Measurements from ENCODE around the gene ZNF438.

Gene ZNF438

GRCh38 chr10:30842185-30842584 lies 189.5 kb downstream of the ZNF438 start:
- DNase-seq (ENCODE audit: low read depth): no peak

GRCh38 chr10:30840395-30841050 lies 191.1 kb downstream of the ZNF438 start:
- no peak for DNase-seq (ENCODE audit: low read depth)

- DNase-seq (ENCODE audit: low read depth): no peak
Observed at GRCh38 chr10:30839652-30840051, 192.0 kb downstream of the ZNF438 start.

DNA sequence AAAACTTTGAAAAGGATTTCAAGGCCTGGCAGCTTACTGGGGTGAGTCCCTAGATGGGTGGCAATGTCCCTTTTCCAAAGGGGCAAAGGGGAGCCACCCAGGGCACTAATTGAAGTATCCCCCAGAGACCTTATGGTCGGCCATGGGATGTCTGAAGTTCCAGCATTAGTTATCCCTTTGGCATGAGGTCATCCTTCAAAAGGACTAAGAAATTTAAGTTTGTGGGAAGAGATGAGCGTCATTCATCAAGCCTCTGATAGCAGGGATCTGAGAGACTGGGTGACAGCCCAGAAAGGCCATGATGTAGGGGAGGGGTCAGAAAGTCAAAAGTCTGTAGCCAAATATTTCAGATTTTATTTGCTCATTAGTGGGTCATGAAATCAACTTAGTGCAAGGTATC lies 195.3 kb downstream of the ZNF438 start:
- no peak for DNase-seq (ENCODE audit: low read depth)

- DNase-seq (ENCODE audit: low read depth): no peak
Observed at GRCh38 chr10:30835146-30835545, 196.5 kb downstream of the ZNF438 start.

DNA sequence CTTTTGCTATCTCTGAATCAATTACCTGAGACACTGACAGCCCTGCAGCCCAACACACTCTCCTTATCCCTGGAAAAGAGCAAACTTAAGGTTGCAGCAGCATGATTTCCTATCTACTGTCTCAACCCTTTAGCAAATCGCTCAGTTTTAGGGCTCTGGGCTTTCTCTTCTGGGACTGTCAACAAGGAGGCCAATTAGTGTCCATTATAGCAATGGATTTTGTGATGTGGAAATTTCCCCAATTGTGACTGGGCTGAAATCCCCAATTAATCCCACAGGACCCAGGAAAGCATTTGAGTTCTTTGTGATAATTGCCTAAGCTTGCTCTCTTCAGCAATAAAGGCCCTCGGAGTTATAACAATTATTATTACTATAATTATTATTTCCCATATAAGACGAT lies 197.0 kb downstream of the ZNF438 start:
- no peak for DNase-seq (ENCODE audit: low read depth)

GRCh38 chr10:30834153-30834552 lies 197.5 kb downstream of the ZNF438 start:
- DNase-seq (ENCODE audit: low read depth): no peak

- DNase-seq (ENCODE audit: low read depth): no peak
Observed at GRCh38 chr10:30833628-30833970, 198.1 kb downstream of the ZNF438 start.

GRCh38 chr10:30832749-30833627 lies 198.7 kb downstream of the ZNF438 start:
- no peak for DNase-seq (ENCODE audit: low read depth)

DNA sequence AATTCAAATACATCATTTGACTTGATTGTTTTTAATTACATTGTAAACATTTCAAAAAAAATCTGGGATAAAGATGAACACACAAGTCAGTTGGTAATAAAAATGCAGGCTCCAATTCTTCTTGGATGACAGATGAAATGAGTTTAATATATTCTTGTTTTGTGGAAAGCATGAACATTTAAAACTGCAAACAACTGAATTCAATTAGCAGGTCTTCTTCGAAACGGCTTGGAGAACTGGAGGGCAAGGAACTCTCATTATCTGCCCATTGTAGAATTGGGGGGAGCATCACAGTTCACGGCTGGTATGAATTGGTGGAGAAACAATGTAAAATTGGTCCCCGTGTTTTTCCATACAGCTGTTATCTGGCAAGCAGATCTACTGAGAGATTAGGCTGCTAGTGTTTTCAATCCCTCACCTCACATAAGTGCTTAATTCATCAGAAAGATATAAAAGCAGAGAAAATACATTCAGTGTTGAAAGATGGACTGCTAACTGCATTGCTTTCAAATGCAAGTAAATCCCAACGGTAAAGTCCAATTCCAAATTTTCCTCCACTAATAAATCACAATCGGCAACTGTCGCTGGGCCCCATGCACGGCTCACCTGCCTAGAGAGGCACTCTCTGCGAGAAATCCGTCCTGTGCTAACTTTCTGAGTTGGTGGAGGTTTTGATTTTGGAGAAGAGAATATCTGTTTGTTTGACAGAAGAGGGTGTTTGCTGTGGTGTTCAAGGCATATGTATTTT lies 199.5 kb downstream of the ZNF438 start:
- DNase-seq (ENCODE audit: low read depth): no peak

- DNase-seq (ENCODE audit: low read depth): no peak
Observed at GRCh38 chr10:30831426-30831825, 200.2 kb downstream of the ZNF438 start.

GRCh38 chr10:30830315-30831230 lies 201.1 kb downstream of the ZNF438 start:
- DNase-seq (ENCODE audit: low read depth): no peak

- no peak for DNase-seq (ENCODE audit: low read depth)
Observed at GRCh38 chr10:30829901-30830300, 201.8 kb downstream of the ZNF438 start.

DNA sequence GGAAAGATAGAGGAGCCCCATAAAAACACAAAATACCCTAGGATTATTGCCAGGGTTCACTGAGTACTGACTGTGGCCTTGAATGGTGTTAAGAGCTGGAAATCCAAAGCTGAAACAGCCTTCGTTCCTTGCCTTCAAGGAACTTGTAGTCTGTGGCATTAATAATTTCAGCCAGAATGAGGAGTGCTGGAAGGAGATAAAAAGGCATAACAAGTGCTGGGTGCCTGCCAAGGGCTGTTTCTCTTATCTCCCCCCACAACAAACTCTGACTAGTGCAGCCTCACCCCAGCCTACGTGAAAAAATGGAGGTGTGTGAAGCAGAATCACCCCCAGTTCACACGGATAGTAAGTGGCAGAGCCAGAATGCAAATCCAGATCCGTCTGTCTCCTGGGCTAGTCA lies 203.0 kb downstream of the ZNF438 start:
- DNase-seq (ENCODE audit: low read depth): no peak

- DNase-seq (ENCODE audit: low read depth): no peak
Observed at GRCh38 chr10:30828164-30828563, 203.5 kb downstream of the ZNF438 start.

- no peak for DNase-seq (ENCODE audit: low read depth)
Observed at GRCh38 chr10:30827531-30828120, 204.0 kb downstream of the ZNF438 start.

DNA sequence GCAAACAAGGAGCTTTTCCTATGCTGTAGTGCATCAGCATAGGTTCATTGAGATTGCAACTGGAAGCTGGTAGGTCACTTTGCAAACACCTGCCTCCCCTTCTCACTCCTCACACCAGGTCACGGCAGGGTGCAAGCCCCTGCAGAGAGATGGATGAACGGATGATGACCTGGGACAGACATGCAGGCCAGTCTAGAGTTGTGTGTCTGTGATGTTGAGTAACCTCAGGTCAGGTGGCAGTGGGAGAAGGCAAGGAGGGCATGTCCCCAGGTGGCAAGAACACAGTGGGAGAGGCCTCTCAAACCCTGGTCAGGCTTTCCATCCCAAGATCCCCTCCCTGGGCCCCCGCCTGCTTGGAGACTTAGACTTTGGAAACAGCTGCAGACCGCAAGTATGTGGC lies 205.0 kb downstream of the ZNF438 start:
- DNase-seq (ENCODE audit: low read depth): no peak

GRCh38 chr10:30825495-30825894 lies 206.2 kb downstream of the ZNF438 start:
- no peak for DNase-seq (ENCODE audit: low read depth)

- no peak for DNase-seq (ENCODE audit: low read depth)
Observed at GRCh38 chr10:30825022-30825421, 206.6 kb downstream of the ZNF438 start.

DNA sequence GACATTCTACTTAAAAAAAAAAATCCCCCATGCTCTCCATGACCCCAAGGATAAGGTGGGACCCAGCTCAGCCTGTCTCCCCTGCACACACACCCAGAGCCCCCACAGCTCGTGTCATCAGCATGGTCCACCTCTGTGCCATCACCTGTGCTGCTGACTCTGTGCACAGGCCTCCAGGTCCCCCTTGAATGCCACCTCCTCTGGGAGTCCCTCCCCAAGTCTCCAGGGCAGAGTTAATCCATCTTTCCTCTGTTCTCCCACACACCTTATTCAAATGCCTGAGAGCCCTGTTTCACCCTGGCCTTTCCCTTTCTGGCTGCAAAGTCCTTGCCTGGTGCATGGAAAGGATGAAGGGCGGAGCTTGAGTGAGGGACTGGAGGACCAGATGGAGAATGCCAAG lies 208.0 kb downstream of the ZNF438 start:
- DNase-seq (ENCODE audit: low read depth): no peak

DNA sequence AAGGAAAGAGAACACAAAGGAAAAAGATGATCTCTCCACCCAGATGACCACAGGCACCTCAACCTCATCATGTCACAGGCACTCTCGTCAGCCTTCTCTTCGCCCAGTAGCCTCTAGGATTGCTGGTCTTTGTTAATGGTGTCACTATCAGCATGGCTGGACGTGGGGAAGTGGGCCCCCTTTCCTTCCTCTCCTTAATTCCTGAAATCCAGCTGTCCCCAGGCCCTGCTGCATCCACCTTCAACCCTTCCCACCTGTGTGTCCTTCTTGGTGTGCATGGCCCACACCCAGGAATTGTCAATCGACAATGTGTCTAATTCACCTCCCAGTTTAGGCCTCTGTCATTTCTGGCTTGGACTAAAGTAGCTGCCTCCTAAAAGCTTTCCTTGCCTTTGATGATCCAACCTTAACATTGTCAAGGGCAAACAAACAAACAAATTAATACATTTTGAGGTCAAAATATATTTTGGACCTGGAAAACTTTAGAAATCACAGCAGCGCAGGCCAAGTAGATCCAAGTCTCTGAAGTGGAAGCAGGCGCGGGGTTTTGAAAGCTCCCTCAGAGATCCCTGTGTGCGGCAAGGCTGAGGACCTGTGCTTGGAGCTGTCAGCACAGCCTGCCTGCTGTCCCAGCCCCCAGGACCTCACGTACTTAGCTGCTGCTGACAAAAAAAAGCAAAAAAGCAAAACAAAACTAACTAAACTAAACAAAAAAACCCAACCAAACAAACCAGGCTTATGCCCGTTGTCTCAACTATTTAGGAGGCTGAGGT lies 208.8 kb downstream of the ZNF438 start:
- no peak for DNase-seq (ENCODE audit: low read depth)

Measured in CMK (cell line).